Activated T-helper 17 cell treated with anti-CD3 and anti-CD28 coated beads, Interleukin-2, amount 50 U/mL, for 72 hours (primary cell): Measurements from ENCODE around the gene HOXB9. TPM values are rescaled to one million over a fixed set of nuclear protein-coding genes. Genes with fewer than 3 reads are reported as not detected.

Experiments used
- ATAC-seq: fragments of 150-1000 bp; cut with Tn5 transposase; replicated peaks from 2 replicates; pipeline ENCODE4 v1.10.0; 2021; ENCODE audit warnings: mild to moderate bottlenecking, moderate library complexity
- H3K27ac Mint-ChIP-seq: one replicate; pipeline ENCODE4 v1.8.0; 2022; ENCODE audit warnings: mixed read lengths
- H3K27me3 Mint-ChIP-seq: one replicate; pipeline ENCODE4 v1.8.0; 2022; ENCODE audit warnings: mixed read lengths
- H3K36me3 Mint-ChIP-seq: one replicate; pipeline ENCODE4 v1.8.0; 2022; ENCODE audit warnings: low read depth, mild to moderate bottlenecking, mixed read lengths
- H3K4me1 Mint-ChIP-seq: one replicate; pipeline ENCODE4 v1.8.0; 2022; ENCODE audit warnings: mixed read lengths
- H3K4me3 Mint-ChIP-seq: one replicate; pipeline ENCODE4 v1.8.0; 2022; ENCODE audit warnings: mild to moderate bottlenecking, mixed read lengths
- H3K9me3 Mint-ChIP-seq: one replicate; pipeline ENCODE4 v1.8.0; 2022; ENCODE audit warnings: mixed read lengths
- total RNA-seq, 2 donors: library from RNA; stranded (reverse); gene quantifications; one replicate each; pipeline ENCODE4 v1.2.3, GENCODE V29; 2022

Gene HOXB9
- total RNA-seq, 2 donors from 2014 or later: 0.40 to 0.58 TPM

DNA sequence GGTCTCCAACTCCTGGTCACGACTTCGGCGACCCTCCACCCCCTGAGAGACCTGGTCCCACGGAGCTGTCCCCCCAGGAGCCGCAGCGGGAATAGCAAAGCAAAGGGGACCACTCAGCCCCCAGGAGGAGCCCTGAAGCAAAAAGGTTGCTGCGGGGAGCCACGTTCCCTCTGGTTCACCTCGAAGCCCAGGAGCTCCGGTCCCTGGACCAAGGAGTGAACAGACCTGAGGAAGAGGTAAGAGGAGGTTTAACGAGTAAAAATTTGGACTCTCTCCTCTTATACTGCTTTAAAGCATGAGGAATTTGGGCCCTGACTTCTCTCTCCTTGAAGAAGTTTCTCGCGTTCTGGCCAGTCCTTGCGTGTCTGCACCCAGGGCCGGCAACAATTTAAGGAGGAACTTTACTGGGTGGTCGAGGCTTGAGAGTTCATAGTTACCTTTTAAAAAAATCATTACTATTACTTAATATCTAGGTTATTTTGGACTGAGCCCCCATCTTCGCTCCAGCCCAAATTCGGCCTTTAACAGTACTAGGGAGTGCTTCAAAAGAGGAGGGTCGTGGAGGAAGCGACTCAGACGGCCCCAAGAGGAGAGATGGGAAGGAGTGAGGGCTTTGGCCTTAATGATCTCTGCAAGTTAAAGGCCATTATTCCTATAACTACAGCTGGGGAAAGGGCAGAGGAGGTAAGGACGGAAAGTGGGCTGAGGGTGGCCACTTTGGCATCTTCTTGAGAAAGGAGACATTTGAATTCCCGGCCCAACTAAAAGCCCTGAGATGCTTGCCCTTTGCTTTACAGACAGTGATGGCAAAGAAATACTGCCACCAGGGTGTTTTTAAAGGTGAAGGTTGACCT, 16.9 kb upstream of the HOXB9 start:
- no peaks in the 10 kb centered on the region for H3K36me3 Mint-ChIP-seq
- H3K4me3 Mint-ChIP-seq: no peak overlapping the region
- H3K27me3 Mint-ChIP-seq: peaks cover 78% of the 10 kb centered on the region
- ATAC-seq: no peak
- no peaks in the 10 kb centered on the region for H3K9me3 Mint-ChIP-seq
- H3K4me1 Mint-ChIP-seq: peaks cover 13% of the 10 kb centered on the region
- H3K27ac Mint-ChIP-seq: no peak overlapping the region

DNA sequence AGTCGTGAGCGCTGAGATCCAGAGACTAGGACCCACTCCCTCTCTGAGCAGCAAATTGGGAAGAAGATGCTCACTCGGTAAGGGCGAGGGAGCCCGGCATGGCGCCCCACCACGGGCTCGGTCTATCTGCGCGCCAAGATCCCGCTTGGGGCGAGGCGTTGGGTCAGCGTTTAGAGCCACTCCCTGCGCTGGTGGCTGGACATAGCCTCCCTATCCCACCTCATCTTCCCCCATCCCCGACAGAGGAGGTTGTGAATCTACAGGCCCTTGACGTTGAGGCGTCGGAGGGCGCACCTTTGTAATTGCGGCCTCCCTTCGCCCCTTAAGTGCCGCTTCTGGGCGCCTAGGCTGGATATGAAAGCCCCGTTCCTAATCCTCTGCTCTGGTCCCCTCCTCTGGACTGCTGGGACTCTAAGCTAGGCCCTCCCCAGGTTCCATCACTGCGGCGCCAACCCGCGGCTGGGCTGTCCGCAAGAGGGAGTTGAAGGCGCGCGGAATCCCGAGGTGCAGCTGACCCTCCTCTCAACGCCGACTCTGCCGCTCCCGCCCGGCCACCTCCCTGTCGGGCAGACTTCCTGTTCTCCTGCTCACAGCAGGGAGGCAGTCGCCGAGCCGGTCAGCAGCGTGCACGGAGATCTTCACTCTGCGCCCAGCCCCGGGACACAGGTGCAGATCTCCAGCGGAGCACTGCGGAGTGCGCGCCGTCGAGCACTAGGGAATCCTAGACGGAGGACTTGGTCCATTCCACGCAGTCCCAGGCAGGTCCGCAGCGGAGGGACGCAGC, 16.1 kb upstream of the HOXB9 start:
- no peaks in the 10 kb centered on the region for H3K36me3 Mint-ChIP-seq
- H3K4me1 Mint-ChIP-seq: peaks cover 13% of the 10 kb centered on the region
- H3K27me3 Mint-ChIP-seq: peaks cover 80% of the 10 kb centered on the region
- ATAC-seq: no peak
- H3K27ac Mint-ChIP-seq: no peak overlapping the region
- H3K9me3 Mint-ChIP-seq: no peaks in the 10 kb centered on the region
- H3K4me3 Mint-ChIP-seq: peak overlapping the region; percentile 17

DNA sequence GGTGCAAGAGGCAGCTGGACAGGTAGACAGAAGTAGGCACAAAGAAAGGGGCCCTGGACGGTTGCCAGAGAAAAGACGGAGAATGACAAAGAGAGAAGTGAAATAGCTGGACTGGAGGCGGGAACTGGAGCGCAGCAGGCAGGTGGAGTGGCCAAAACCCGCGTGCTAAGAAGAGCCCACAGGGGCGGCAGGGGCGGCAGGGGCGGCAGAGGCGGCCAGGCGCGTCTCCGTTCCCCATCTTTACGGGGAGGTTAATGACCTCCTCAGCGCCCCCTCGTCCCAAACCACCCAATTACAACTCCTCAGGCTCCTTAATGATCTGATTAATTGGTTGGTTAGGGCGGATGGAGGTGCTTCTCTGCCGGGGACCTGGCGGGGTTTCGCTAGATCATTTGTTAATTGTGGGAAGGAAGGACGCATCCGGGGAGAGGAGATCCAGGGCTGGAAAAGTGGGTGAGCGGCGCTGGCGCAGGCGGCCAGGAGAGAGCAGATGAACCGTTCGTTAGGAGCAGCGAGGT, 15.4 kb upstream of the HOXB9 start:
- Mint-ChIP-seq H3K9me3 (no peaks in the 10 kb centered on the region), H3K27me3 (peaks cover 82% of the 10 kb centered on the region), H3K4me3 (peak overlapping the region; percentile 17), H3K36me3 (no peaks in the 10 kb centered on the region), H3K27ac (no peak overlapping the region), H3K4me1 (peaks cover 8% of the 10 kb centered on the region)
- no peak for ATAC-seq

DNA sequence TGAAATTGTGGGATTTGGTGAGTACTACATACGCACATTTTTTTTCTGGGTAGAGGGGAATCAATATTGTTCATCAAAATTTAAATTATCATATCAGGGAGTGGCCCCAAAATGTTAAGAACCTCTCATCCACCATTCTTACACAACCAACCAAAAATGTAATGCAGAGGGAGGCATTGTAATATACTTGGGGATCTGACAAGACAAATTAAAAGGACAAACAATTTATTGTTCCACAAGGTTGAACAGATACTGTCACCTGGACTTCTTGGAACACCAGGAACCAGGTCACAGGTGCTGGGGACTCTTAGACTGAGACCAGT, 14.7 kb upstream of the HOXB9 start:
- H3K36me3 Mint-ChIP-seq: no peaks in the 10 kb centered on the region
- H3K27me3 Mint-ChIP-seq: peaks cover 82% of the 10 kb centered on the region
- no peak overlapping the region for H3K27ac Mint-ChIP-seq
- no peak overlapping the region for H3K4me3 Mint-ChIP-seq
- no peak for ATAC-seq
- peaks cover 8% of the 10 kb centered on the region for H3K4me1 Mint-ChIP-seq
- no peaks in the 10 kb centered on the region for H3K9me3 Mint-ChIP-seq

DNA sequence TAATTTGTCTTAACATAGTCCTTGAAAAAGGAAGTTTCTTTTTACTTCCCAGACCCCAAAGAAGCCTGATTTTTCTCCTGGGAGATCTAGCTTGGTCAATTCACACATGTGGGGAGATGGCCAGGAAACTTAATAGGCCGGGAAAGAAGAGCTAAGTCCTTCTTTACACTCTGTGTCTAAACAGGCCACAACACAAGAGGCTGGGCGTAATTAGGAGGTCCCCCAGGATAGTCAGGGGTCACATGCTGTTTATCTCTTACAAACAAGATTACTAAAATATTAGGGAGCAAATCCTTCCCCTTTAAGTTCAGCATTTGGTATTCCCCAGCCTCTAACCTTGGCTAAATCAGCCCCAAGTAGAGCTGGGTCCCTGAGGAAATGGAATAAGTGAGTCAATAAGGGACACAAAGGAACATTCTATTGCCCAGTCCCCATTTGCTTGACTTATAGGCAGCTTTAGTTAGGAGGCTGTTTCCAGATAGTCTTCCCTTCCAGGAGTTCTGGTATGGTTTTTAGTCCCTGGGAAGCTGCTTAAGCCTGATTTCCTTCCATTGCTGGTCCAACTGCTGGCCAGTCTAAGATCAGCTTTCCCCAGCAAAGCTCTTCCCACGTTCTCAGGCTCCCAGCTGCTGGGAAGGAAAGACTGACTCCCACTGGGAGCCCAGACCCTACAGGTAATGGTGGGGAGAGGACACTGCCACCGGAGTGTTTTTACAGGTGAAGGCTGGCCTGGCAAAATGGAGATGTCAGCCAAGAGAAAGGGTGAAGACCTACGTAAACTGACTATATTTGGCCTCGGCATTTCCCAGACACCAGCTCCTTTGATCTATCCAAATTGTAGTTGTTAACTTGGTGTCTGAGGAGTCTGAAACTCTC, 14.1 kb upstream of the HOXB9 start:
- H3K27ac Mint-ChIP-seq: no peak overlapping the region
- no peaks in the 10 kb centered on the region for H3K9me3 Mint-ChIP-seq
- no peak for ATAC-seq
- no peaks in the 10 kb centered on the region for H3K36me3 Mint-ChIP-seq
- peaks cover 8% of the 10 kb centered on the region for H3K4me1 Mint-ChIP-seq
- peaks cover 82% of the 10 kb centered on the region for H3K27me3 Mint-ChIP-seq
- no peak overlapping the region for H3K4me3 Mint-ChIP-seq

DNA sequence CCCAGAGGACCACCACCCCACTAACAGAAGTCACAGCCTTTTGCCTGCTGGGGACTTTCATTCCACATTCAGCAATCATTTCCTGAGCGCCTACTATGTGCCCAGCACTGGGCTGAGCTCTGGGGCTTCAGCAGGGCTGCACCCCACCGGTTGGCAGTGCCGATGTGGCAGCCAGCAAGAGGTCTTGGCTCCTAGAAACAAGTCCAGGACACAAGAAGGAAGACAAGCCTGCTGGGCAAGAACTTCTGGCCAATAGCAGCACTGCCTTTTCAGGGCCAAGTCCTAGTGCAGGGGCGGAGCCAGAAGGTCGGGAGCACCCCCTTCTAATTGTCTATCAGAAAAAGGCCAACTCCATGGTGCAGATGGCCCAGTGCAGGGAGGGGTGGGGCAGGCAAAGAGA, 13.0 kb upstream of the HOXB9 start:
- H3K9me3 Mint-ChIP-seq: no peaks in the 10 kb centered on the region
- no peak overlapping the region for H3K4me3 Mint-ChIP-seq
- peaks cover 80% of the 10 kb centered on the region for H3K27me3 Mint-ChIP-seq
- no peak overlapping the region for H3K27ac Mint-ChIP-seq
- ATAC-seq: no peak
- no peaks in the 10 kb centered on the region for H3K36me3 Mint-ChIP-seq
- peaks cover 8% of the 10 kb centered on the region for H3K4me1 Mint-ChIP-seq

DNA sequence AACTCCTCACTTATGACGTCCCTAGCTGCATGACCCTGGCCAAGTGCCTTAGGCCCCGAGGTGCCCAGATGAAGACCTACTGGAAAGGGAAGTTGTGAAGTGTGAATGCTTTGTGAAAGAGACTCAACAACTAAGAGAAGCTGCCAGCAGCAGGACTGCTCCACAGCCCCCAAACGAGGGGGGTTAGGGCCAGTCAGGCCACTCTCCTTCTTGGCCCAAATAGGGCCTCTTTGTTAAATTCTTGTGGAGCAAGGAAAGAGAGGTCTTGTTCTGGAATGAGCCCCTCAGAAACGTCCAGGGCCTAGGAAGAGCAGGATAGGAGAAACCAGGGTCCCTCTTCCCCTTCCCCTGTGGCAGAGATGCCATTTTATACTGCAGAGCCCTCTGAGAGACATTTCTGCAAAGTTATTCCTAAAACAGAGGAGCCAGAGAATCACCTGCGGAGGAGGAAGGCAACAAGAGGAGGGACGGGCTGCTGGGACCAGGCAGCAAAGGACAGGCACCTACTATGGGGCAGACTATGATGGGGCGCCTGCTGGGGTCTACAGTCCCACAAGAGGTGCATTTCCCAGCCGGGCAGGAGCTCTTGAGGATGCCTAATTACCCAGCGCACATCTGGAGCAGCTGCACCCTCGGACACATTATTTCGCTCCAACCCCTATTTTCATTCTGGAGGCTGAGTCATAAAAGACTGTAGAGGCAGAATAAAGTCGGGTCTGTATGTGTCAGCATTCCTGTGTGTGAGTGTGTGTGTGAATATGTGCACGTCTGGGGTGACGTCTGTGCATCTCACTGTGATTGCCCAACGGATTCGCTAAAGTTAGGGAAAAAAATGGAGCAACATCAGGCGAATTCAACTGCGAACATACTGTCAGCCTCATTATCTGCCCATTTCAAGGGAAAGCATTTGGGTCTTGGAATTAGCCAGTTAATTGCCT, 11.4 kb upstream of the HOXB9 start:
- Mint-ChIP-seq H3K27me3 (peaks cover 73% of the 10 kb centered on the region), H3K27ac (no peak overlapping the region), H3K9me3 (no peaks in the 10 kb centered on the region), H3K4me1 (peaks cover 8% of the 10 kb centered on the region), H3K36me3 (no peaks in the 10 kb centered on the region), H3K4me3 (no peak overlapping the region)
- peak; percentile 35 for ATAC-seq

DNA sequence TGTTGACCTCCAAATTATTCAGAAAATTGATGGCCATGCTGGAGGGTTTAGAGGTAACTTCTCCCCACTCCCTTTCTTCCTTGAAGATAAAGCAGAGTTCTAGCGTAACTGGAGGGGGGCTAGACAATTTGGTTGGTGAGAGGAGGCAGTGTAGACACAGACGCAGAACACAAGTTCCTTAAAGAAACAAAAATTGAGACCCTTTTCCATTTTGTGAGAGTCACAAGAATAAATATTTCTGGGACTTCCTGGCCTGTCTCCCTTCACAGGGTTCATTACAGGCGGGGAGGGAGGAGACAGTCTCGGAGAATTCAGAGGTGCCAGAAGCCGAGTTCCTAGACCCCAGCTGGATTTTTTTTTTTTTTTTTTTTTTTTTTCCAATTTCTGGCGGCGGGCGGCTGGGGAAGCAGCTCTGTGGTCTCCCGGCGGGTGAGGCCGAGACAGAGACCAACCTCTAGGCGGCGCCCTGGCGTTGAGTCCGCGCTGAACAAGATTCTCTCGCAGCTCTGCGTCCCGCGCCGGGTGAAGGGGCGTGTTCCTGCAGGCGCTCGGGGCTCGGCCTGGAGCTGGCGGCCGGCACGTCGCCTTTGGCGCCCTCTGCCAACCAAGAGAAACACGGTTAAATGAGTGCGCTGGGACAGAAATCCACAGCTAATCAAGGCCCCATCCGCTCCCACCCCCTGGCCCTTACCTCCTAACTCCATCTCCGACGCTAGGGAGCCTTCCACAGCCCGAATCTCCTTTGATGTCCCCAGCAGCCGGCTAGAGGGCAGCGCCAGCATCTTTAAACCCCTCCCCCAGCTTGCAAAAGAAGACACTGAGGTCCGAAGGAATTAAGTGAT, 10.2 kb upstream of the HOXB9 start:
- peak overlapping the region; percentile 52 for H3K4me3 Mint-ChIP-seq
- no peaks in the 10 kb centered on the region for H3K36me3 Mint-ChIP-seq
- ATAC-seq: peak; percentile 79
- H3K27ac Mint-ChIP-seq: no peak overlapping the region
- peaks cover 72% of the 10 kb centered on the region for H3K27me3 Mint-ChIP-seq
- H3K9me3 Mint-ChIP-seq: no peaks in the 10 kb centered on the region
- peaks cover 2% of the 10 kb centered on the region for H3K4me1 Mint-ChIP-seq

DNA sequence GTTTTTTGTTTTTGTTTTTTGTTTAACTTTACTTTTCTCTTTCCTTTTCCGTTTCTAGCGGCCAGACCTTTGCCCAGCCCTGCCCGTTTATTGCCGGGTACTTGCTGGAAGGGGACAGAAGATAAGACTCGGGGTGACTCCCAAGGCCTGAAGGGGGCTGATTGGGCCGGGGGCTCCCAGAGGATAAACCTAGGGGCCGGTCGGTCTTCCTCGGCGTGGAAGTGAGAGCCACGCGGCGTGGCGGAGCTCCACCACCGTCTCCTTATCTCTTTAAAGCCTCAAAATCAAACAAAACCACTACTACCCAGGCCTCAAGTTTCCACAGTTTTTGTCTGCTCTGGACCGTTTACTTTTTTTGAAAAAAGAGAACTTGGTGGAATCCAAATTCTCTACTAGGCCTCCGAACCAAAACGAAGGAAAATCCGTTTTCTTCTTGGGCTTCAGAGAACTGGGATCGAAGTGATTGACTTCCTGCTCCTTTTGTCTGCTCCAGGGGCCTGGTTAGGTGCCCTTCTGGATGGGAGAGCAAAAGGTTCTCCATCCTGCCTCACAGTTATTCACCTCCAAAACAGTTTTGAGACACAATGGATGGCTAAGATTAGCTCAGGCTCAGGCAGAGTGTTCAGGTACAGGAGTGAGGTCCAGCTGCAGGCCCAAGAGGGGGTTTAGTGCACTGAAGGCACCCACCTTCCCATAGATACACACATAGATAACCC, 8.5 kb upstream of the HOXB9 start:
- H3K27ac Mint-ChIP-seq: no peak overlapping the region
- no peaks in the 10 kb centered on the region for H3K4me1 Mint-ChIP-seq
- H3K4me3 Mint-ChIP-seq: peak overlapping the region; percentile 44
- ATAC-seq: no peak
- H3K36me3 Mint-ChIP-seq: no peaks in the 10 kb centered on the region
- H3K9me3 Mint-ChIP-seq: no peaks in the 10 kb centered on the region
- H3K27me3 Mint-ChIP-seq: peaks cover 74% of the 10 kb centered on the region

DNA sequence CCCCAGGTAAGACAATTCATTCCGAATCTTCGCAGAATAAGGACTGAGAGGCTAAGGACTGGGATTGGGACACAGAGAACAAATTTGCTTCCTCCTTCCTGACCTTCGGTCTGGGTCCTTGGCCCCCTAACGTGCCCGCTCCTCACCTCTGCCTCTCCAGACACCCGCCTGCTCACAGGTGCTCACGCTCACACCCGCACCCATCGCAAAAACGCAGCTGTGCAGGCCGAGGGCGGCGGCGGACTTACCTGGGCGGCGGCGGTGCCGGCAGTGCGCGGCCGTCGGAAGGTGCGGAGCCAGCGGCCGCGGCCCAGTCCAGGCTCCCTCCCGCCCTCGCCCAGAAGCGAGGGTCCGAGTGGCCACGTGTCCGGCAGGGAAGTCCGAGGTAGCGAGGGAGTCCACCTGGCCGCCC, 7.1 kb upstream of the HOXB9 start:
- H3K4me1 Mint-ChIP-seq: no peaks in the 10 kb centered on the region
- H3K27ac Mint-ChIP-seq: no peak overlapping the region
- no peak for ATAC-seq
- H3K27me3 Mint-ChIP-seq: peaks cover 73% of the 10 kb centered on the region
- H3K36me3 Mint-ChIP-seq: no peaks in the 10 kb centered on the region
- no peaks in the 10 kb centered on the region for H3K9me3 Mint-ChIP-seq
- peak overlapping the region; percentile 44 for H3K4me3 Mint-ChIP-seq

DNA sequence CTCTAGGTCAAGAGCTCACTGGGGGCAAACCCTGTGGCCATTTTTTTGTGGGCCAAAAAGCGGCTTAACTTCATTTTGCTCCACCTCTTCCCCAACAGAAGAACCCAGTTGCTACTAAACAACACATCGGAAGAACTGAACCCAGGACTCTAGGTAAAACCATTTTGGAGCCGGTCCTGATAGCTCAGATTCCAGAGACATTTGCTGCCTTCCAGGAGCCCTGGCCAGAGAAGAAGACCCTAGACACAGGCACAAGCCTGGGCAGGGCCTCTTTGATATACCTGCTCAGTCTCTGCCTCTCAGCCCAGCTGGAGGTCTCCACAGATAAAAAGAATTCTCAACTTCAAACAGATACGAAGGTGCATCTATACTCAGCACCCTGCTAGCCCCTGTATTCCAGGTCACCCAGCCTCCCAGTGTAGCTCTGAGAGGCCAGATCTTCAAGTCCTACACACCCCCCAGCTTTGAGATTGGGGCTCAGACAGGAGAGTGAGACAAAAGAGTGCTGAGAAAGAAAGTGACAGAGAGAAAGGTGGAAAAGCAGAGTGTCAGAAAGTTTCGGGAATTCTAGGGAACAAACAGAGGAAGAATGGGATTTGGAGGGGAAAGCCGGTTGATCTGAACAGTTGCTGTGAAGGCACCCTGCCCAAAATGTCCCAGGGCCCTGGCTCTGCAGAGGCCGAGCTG, 6.6 kb upstream of the HOXB9 start:
- Mint-ChIP-seq H3K9me3 (no peaks in the 10 kb centered on the region), H3K36me3 (no peaks in the 10 kb centered on the region), H3K4me3 (peak overlapping the region; percentile 40), H3K4me1 (no peaks in the 10 kb centered on the region), H3K27ac (no peak overlapping the region), H3K27me3 (peaks cover 74% of the 10 kb centered on the region)
- no peak for ATAC-seq
